SIG-M5 (cell line): Measurements from ENCODE around the gene LPP.

Experiments
- DNase-seq: peaks from one replicate; lab custom pipeline; 2025; lab: John Stamatoyannopoulos, UW

Gene LPP

GRCh38 chr3:188220988-188221818, 67.2 kb downstream of the LPP start:
- DNase-seq, result no peak

GRCh38 chr3:188223936-188224335, 70.0 kb downstream of the LPP start:
- no peak for DNase-seq

- no peak for DNase-seq
These were observed 73.5 kb downstream of the LPP start for GRCh38 chr3:188227442-188227841.

GRCh38 chr3:188229177-188229576, 75.2 kb downstream of the LPP start:
- DNase-seq, result no peak

GRCh38 chr3:188229726-188230125, 75.8 kb downstream of the LPP start:
- DNase-seq, result no peak

GRCh38 chr3:188230962-188231361, 77.0 kb downstream of the LPP start:
- DNase-seq, result no peak

GRCh38 chr3:188231456-188231855, 77.5 kb downstream of the LPP start:
- DNase-seq, result no peak

GRCh38 chr3:188232656-188233055, 78.7 kb downstream of the LPP start:
- DNase-seq, result no peak

GRCh38 chr3:188233320-188233719, 79.4 kb downstream of the LPP start:
- DNase-seq, result no peak

GRCh38 chr3:188234132-188234531, 80.2 kb downstream of the LPP start:
- DNase-seq, result no peak

- no peak for DNase-seq
These were observed 82.3 kb downstream of the LPP start for GRCh38 chr3:188236271-188236670.

- DNase-seq, result no peak
These were observed 85.1 kb downstream of the LPP start for GRCh38 chr3:188239035-188239434.

- no peak for DNase-seq
These were observed 85.6 kb downstream of the LPP start for GRCh38 chr3:188239577-188239976.

- no peak for DNase-seq
These were observed 86.4 kb downstream of the LPP start for GRCh38 chr3:188240189-188240981.

- DNase-seq, result no peak
These were observed 87.1 kb downstream of the LPP start for GRCh38 chr3:188241072-188241471.

- no peak for DNase-seq
These were observed 87.9 kb downstream of the LPP start for GRCh38 chr3:188241883-188242282.

- no peak for DNase-seq
These were observed 88.6 kb downstream of the LPP start for GRCh38 chr3:188242436-188243123.

GRCh38 chr3:188243124-188243795, 89.3 kb downstream of the LPP start:
- no peak for DNase-seq

GRCh38 chr3:188244395-188244861, 90.5 kb downstream of the LPP start:
- no peak for DNase-seq

GRCh38 chr3:188246905-188247304, 92.9 kb downstream of the LPP start:
- no peak for DNase-seq

- no peak for DNase-seq
These were observed 94.1 kb downstream of the LPP start for GRCh38 chr3:188248036-188248561.
